ENCODE measurements around the gene COL16A1. TPM values are rescaled to one million over a fixed set of nuclear protein-coding genes. Genes with fewer than 3 reads are reported as not detected.

The COL16A1 gene
- total and polyA plus RNA-seq, 2 of the 13 experiments (the other 11 are each of a cell fraction or from before 2014, with no cell fraction given): 4.3 to 12.2 TPM

DNA sequence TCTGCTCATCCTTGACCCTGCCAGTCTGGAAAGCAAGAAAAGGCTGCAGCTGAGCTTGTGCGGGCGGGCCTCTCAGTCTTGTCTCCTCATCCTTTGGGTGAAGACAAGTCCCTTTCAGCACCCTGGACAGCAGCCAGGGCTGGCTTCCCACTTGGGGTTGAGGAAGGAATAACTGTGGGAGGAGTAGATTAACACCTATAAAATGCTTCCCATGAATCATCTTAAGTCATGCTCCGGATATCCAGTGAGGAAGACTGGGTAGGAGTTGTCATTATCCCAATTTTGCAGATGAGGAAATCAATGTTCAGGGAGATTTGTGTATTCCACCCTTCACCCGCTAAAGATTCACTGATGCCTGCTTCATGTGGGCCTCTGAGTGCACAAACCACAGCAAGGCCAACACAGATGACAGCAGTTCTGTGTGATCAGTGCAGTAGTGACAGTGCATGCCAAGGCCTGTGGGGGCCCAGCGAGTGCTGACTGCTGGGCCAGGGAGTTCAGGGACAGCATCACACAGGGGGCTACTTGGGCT lies 20.1 kb upstream of the COL16A1 start (continued):
- TF ChIP-seq, protein P1, sequence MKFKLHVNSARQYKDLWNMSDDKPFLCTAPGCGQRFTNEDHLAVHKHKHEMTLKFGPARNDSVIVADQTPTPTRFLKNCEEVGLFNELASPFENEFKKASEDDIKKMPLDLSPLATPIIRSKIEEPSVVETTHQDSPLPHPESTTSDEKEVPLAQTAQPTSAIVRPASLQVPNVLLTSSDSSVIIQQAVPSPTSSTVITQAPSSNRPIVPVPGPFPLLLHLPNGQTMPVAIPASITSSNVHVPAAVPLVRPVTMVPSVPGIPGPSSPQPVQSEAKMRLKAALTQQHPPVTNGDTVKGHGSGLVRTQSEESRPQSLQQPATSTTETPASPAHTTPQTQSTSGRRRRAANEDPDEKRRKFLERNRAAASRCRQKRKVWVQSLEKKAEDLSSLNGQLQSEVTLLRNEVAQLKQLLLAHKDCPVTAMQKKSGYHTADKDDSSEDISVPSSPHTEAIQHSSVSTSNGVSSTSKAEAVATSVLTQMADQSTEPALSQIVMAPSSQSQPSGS (CRISPR knock-in tag; IDR thresholded peaks at IDR 0.05): peak; percentile 76; the same call in 1 of the 2 replicates
- TF ChIP-seq ZNF124 (CRISPR knock-in tag; IDR thresholded peaks at IDR 0.05) (peak; percentile 80; the same call in 1 of the 2 replicates), ZNF563 (CRISPR knock-in tag; IDR thresholded peaks at IDR 0.05) (0 out of 2 replicates have a peak, but pooled peaks have one; percentile 43), XRCC5 (optimal IDR thresholded peaks at IDR 0.05; ENCODE audit: low read length) (no peak), MIER3 (CRISPR knock-in tag; IDR thresholded peaks at IDR 0.05; ENCODE audit: borderline replicate concordance) (peak; percentile 33; the same call in 1 of the 2 replicates), TEAD3 (CRISPR knock-in tag; optimal IDR thresholded peaks at IDR 0.05; ENCODE audit: borderline replicate concordance) (peak; percentile 20), ZIK1 (CRISPR knock-in tag; IDR thresholded peaks at IDR 0.05; ENCODE audit: borderline replicate concordance, low read depth) (no peak), ZC3H4 (CRISPR knock-in tag; IDR thresholded peaks at IDR 0.05; ENCODE audit: borderline replicate concordance) (no peak), MTF1 (CRISPR knock-in tag; IDR thresholded peaks at IDR 0.05) (0 out of 2 replicates have a peak, but pooled peaks have one; percentile 74), SMAD3 (CRISPR knock-in tag; IDR thresholded peaks at IDR 0.05) (peak; percentile 59; the same call in 1 of the 2 replicates), THAP11 (CRISPR knock-in tag; IDR thresholded peaks at IDR 0.05) (peak; percentile 39; the same call in 1 of the 2 replicates), THAP9 (CRISPR knock-in tag; IDR thresholded peaks at IDR 0.05; ENCODE audit: borderline replicate concordance) (no peak), IKZF5 (CRISPR knock-in tag; IDR thresholded peaks at IDR 0.05) (peak; percentile 73; the same call in 1 of the 2 replicates), HIC2 (CRISPR knock-in tag; IDR thresholded peaks at IDR 0.05; ENCODE audit: low read depth) (no peak)
